H9 (cell line): Measurements from ENCODE around the gene LZTS3. TPM values are rescaled to one million over a fixed set of nuclear protein-coding genes. Genes with fewer than 3 reads are reported as not detected.
"Not testable (repeated sequence)": the region's sequence is repeated elsewhere in the genome, so short reads cannot be mapped to it uniquely, and the experiment has no call there.

Source experiments
- DNase-seq: peaks from one replicate; pipeline ENCODE4 v3.0.0-alpha.2; 2017
- H2AFZ ChIP-seq: one replicate; pipeline ENCODE4 v1.6.1; 2013; ENCODE audit warnings: mild to moderate bottlenecking, low read length, control low read depth, moderate library complexity
- H2AK5ac ChIP-seq: 2 replicates; pipeline ENCODE4 v1.6.1; 2013; ENCODE audit warnings: low read length, control low read depth, mixed read lengths; ENCODE audit not compliant: insufficient read length
- H2BK120ac ChIP-seq: one replicate; pipeline ENCODE4 v1.6.1; 2013; ENCODE audit warnings: low read depth, mild to moderate bottlenecking, low read length, control low read depth, inconsistent platforms; ENCODE audit not compliant: poor library complexity, severe bottlenecking
- H2BK12ac ChIP-seq: 2 replicates; pipeline ENCODE4 v1.6.1; 2013; ENCODE audit warnings: low read length, control low read depth, mixed read lengths, low read depth; ENCODE audit not compliant: insufficient read length
- H2BK15ac ChIP-seq: 2 replicates; pipeline ENCODE4 v1.6.1; 2013; ENCODE audit warnings: low read depth, low read length, control low read depth
- H2BK20ac ChIP-seq: one replicate; pipeline ENCODE4 v1.6.1; 2013; ENCODE audit warnings: low read depth, mild to moderate bottlenecking, low read length, control low read depth, inconsistent platforms; ENCODE audit not compliant: poor library complexity, severe bottlenecking
- H2BK5ac ChIP-seq: 2 replicates; pipeline ENCODE4 v1.6.1; 2013; ENCODE audit warnings: low read length, control low read depth, mixed read lengths; ENCODE audit not compliant: insufficient read length
- H3K14ac ChIP-seq: 2 replicates; pipeline ENCODE4 v1.6.1; 2013; ENCODE audit warnings: low read length, control low read depth; ENCODE audit not compliant: insufficient read depth
- H3K18ac ChIP-seq: 2 replicates; pipeline ENCODE4 v1.6.1; 2013; ENCODE audit warnings: low read depth, mild to moderate bottlenecking, mixed read lengths, low read length, control low read depth; ENCODE audit not compliant: insufficient read length
- H3K23ac ChIP-seq: 2 replicates; pipeline ENCODE4 v1.6.1; 2013; ENCODE audit warnings: low read length, control low read depth, mixed read lengths, low read depth; ENCODE audit not compliant: insufficient read length
- H3K23me2 ChIP-seq: 2 replicates; pipeline ENCODE4 v1.6.1; 2013; ENCODE audit warnings: low read depth, mild to moderate bottlenecking, mixed read lengths, low read length, control low read depth; ENCODE audit not compliant: insufficient read length, poor library complexity, severe bottlenecking
- H3K27ac ChIP-seq: 2 replicates; pipeline ENCODE4 v1.5.1; 2013; ENCODE audit warnings: low read length, control low read depth, mixed read lengths, low read depth; ENCODE audit not compliant: insufficient read length
- H3K27me3 ChIP-seq: 2 replicates; pipeline ENCODE4 v1.6.1; 2013; ENCODE audit warnings: low read length, control low read depth, inconsistent platforms; ENCODE audit not compliant: insufficient read depth
- H3K4ac ChIP-seq: 2 replicates; pipeline ENCODE4 v1.6.1; 2013; ENCODE audit warnings: low read depth, mild to moderate bottlenecking, control low read depth, inconsistent platforms, low read length, moderate library complexity
- H3K4me1 ChIP-seq: 2 replicates; pipeline ENCODE4 v1.6.1; 2013; ENCODE audit warnings: low read length, control low read depth, inconsistent platforms; ENCODE audit not compliant: insufficient read depth
- H3K4me2 ChIP-seq: 2 replicates; pipeline ENCODE4 v1.6.1; 2013; ENCODE audit warnings: low read length, control low read depth, mixed read lengths; ENCODE audit not compliant: insufficient read length, insufficient read depth
- H3K56ac ChIP-seq: 2 replicates; pipeline ENCODE4 v1.6.1; 2013; ENCODE audit warnings: low read depth, mild to moderate bottlenecking, mixed read lengths, low read length, control low read depth; ENCODE audit not compliant: insufficient read length
- H3K79me1 ChIP-seq: 2 replicates; pipeline ENCODE4 v1.6.1; 2013; ENCODE audit warnings: low read depth, mild to moderate bottlenecking, moderate library complexity, low read length, control low read depth, inconsistent platforms; ENCODE audit not compliant: insufficient read depth, poor library complexity, severe bottlenecking
- H3K79me2 ChIP-seq: 2 replicates; pipeline ENCODE4 v1.6.1; 2013; ENCODE audit warnings: low read length, control low read depth, inconsistent platforms; ENCODE audit not compliant: insufficient read depth
- H3K9ac ChIP-seq: 2 replicates; pipeline ENCODE4 v1.6.1; 2013; ENCODE audit warnings: low read length, control low read depth, mixed read lengths; ENCODE audit not compliant: insufficient read length; ENCODE audit errors: extremely low read depth
- H3K9me3 ChIP-seq: one replicate; pipeline ENCODE4 v1.6.1; 2013; ENCODE audit warnings: low read depth, low read length, inconsistent platforms; ENCODE audit not compliant: control insufficient read depth
- H3T11ph ChIP-seq: one replicate; pipeline ENCODE4 v1.6.1; 2013; ENCODE audit warnings: mild to moderate bottlenecking, low read length, control low read depth, inconsistent platforms
- H4K20me1 ChIP-seq: one replicate; pipeline ENCODE4 v1.6.1; 2013; ENCODE audit not compliant: control insufficient read depth, insufficient read length, insufficient read depth
- H4K5ac ChIP-seq: 2 replicates; pipeline ENCODE4 v1.6.1; 2013; ENCODE audit warnings: low read depth, mild to moderate bottlenecking, mixed read lengths, low read length, control low read depth; ENCODE audit not compliant: insufficient read length
- H4K8ac ChIP-seq: replicated peaks from 2 replicates; pipeline ENCODE4 v1.6.1; 2013; ENCODE audit warnings: low read length, control low read depth, mixed read lengths, low read depth; ENCODE audit not compliant: insufficient read length
- H4K91ac ChIP-seq: 2 replicates; pipeline ENCODE4 v1.6.1; 2013; ENCODE audit warnings: low read depth, mild to moderate bottlenecking, moderate library complexity, mixed read lengths, low read length, control low read depth; ENCODE audit not compliant: insufficient read length
- H3K27ac Mint-ChIP-seq, 3 experiments: 2 replicates in 2 of 3; 3 replicates in 1 of 3; pipeline ENCODE4 v1.8.0; 2020 to 2021; ENCODE audit warnings: mixed read lengths in 3 of 3, mild to moderate bottlenecking in 1 of 3, moderate library complexity in 1 of 3
- H3K27me3 Mint-ChIP-seq: 2 replicates; pipeline ENCODE4 v1.8.0; 2021; ENCODE audit warnings: low read depth, mild to moderate bottlenecking, moderate library complexity, mixed read lengths
- H3K36me3 Mint-ChIP-seq, 3 experiments: 2 replicates in 2 of 3; 3 replicates in 1 of 3; pipeline ENCODE4 v1.8.0; 2020 to 2021; ENCODE audit warnings: low read depth in 3 of 3, mixed read lengths in 3 of 3; ENCODE audit not compliant: insufficient read depth in 1 of 3
- H3K4me1 Mint-ChIP-seq, 2 experiments: 2 replicates each; pipeline ENCODE4 v1.8.0; 2020; ENCODE audit warnings: mixed read lengths in 2 of 2
- H3K4me3 Mint-ChIP-seq, 2 experiments: 2 replicates in 1 of 2; 3 replicates in 1 of 2; pipeline ENCODE4 v1.8.0; 2020 to 2021; ENCODE audit warnings: mild to moderate bottlenecking in 2 of 2, mixed read lengths in 2 of 2, moderate library complexity in 1 of 2
- H3K9me3 Mint-ChIP-seq, 2 experiments: 2 replicates in 1 of 2; 3 replicates in 1 of 2; pipeline ENCODE4 v1.8.0; 2020; ENCODE audit warnings: mild to moderate bottlenecking in 2 of 2, mixed read lengths in 2 of 2, moderate library complexity in 1 of 2
- CTCF ChIP-seq: fragments of 200-600 bp; sonication (generic); conservative IDR thresholded peaks from 3 replicates; pipeline ENCODE4 v1.8.0; 2021; ENCODE audit warnings: antibody characterized with exemption, mild to moderate bottlenecking
- WGBS: extraction: QIAGEN DNeasy Blood & Tissue Kit; methylation state at CpG from one replicate; pipeline ENCODE4 v1.1.7; 2013; ENCODE audit warnings: missing lambda C conversion rate, low lambda C conversion rate, mixed read lengths; ENCODE audit not compliant: insufficient read length; ENCODE audit errors: extremely low coverage; 5-methylcytosine and 5-hydroxymethylcytosine counted together
- total RNA-seq: library from RNA; stranded (reverse); gene quantifications from 2 replicates; pipeline ENCODE4 v1.2.1, GENCODE V29; 2021

LZTS3 gene
- total RNA-seq, 1 experiment from 2014 or later, result 20.8 TPM

GRCh38 chr20:3152057-3152644 is 21.2 kb downstream of the LZTS3 start:
- not testable (repeated sequence) for H3K9me3 Mint-ChIP-seq, H4K91ac ChIP-seq, H2BK12ac ChIP-seq, H2BK15ac ChIP-seq, H2AFZ ChIP-seq, H3K4me1 Mint-ChIP-seq, H3K14ac ChIP-seq, H2BK20ac ChIP-seq, H3K27me3 ChIP-seq, H3T11ph ChIP-seq, H3K27ac ChIP-seq, H2BK5ac ChIP-seq, H4K8ac ChIP-seq, H2BK120ac ChIP-seq, H3K18ac ChIP-seq, H3K4me2 ChIP-seq, DNase-seq, H3K79me1 ChIP-seq, H3K4ac ChIP-seq, H3K9ac ChIP-seq, H3K56ac ChIP-seq, H3K4me3 Mint-ChIP-seq, H3K4me1 ChIP-seq, H3K23me2 ChIP-seq, H4K5ac ChIP-seq, H3K23ac ChIP-seq, H3K27me3 Mint-ChIP-seq, H3K9me3 ChIP-seq, H2AK5ac ChIP-seq, H4K20me1 ChIP-seq
- TF ChIP-seq CTCF, result peak; percentile 18; the same call in 1 of the 3 replicates
- Mint-ChIP-seq H3K27ac (0 out of 7 replicates have a peak overlapping the region, but pooled peaks of 1 of the 3 experiments have one; percentile 25), H3K36me3 (peaks cover 13 to 42% (median 24%) of the 10 kb centered on the region in 3 experiments; a peak in 6 of 7 replicates)
- no CpG with 5 or more reads among the region's 10 CpGs for WGBS
- H3K79me2 ChIP-seq, result peaks cover 19% of the 10 kb centered on the region; the same call in 1 of the 2 replicates
